ENCODE measurements around the gene SELP. TPM values are rescaled to one million over a fixed set of nuclear protein-coding genes. Genes with fewer than 3 reads are reported as not detected.

The SELP gene
- total RNA-seq, 2 donors from 2014 or later = 14.2 to 23.8 TPM

DNA sequence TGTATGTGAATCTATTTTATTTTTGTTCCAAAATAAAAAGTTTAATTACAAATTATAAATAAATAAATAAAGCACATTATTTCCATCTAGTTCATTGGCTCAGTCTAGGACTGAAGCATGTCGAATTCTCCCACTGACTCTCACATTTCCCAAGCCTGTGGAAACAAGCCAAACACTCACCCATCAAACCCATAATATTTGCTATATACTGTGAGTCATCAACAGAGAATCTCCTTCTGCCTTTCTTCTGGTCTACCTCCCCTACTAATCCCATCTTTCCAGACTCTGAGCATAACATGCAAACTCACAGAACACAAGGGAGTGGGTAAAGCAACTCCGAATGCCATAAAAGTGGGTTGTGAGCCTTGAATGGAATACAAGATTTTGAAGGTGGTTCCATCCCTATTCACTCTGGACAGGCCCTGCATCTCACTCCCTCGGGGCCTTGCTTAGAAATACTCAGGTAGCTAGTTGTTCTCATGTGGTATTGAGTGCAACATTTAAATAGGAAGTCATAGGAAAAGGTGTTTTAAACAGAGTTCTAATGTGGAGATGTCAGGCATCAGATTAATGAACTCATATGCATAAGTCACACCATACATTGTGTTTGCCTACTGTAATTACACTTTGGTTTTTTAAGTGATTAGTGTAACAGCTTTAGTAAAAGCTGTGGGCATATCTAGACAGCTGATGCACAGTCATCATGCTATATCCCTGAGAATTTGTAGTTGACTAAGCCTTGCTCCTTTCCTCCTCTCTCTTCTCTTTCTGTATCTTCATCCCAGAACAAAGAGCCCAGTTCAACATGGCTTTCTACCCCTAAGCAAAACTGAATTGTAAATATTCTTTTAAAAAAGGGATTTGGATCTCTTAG is 90.7 kb downstream of the SELP start:
- no peak for DNase-seq (ENCODE audit: low spot score)
- intact Hi-C loops (cut with DNase I) = no loop called here

Other genes with a start within 250 kb of the SELP start
- under 1 TPM; 0.51 to 0.95 TPM for gene CCDC181, start 202.7 kb downstream of the SELP start, total RNA-seq
- gene SLC19A2, start 144.2 kb downstream of the SELP start, total RNA-seq = 10 to 100 TPM; 22.1 to 40.6 TPM
- gene F5, start 43.6 kb downstream of the SELP start, total RNA-seq = 1 to 10 TPM in 1 of 2 donors, under 1 TPM in 1; 1.00 to 2.5 TPM
- gene SELL, start 81.5 kb upstream of the SELP start, total RNA-seq = 10 to 100 TPM in 1 of 2 donors, 1 to 10 TPM in 1; 5.5 to 11.6 TPM
- 1 to 10 TPM; 1.1 TPM for gene SELE, start 104.0 kb upstream of the SELP start, total RNA-seq
- gene METTL18, start 164.8 kb upstream of the SELP start, total RNA-seq = 1 to 10 TPM; 5.0 to 6.7 TPM

Data from posterior vena cava (tissue), 2 donors.